GM19324 (cell line): ENCODE measurements around the gene RPL35A.
"Not testable (repeated sequence)": the region's sequence is repeated elsewhere in the genome, so short reads cannot be mapped to it uniquely, and the experiment has no call there.

ENCODE experiments used
- ATAC-seq: cut with Tn5 transposase; IDR thresholded peaks from one replicate; pipeline ENCODE4 v1.9.1; 2021; ENCODE audit warnings: mild to moderate bottlenecking, moderate library complexity; ENCODE audit not compliant: unreplicated experiment, low FRiP score

RPL35A gene

DNA sequence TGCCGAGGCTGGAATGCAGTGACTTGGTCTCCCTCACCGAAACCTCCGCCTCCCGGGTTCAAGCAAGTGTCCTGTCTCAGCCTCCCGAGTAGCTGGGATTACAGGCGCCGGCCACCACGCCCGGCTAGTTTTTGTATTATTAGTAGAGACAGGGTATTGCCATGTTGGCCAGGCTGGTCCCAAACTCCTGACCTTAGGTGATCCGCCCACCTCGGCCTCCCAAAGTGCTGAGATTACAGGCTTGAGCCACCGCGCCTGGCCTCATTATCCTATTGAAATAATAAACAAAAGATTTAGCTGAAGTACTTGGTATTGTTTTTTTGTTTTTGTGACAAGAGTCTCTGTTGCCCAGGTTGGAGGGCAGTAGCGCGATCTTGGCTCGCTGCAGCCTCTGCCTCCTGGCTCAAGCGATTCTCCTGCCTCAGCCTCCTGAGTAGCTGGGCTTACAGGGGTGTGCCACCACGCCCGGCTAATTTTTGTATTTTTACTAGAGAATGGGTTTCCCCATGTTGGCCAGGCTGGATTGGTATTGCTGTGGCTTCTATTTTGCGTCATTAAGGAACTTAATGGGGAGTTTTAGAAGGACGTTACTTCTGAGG lies 1.5 kb downstream of the RPL35A start:
- ATAC-seq: no peak

DNA sequence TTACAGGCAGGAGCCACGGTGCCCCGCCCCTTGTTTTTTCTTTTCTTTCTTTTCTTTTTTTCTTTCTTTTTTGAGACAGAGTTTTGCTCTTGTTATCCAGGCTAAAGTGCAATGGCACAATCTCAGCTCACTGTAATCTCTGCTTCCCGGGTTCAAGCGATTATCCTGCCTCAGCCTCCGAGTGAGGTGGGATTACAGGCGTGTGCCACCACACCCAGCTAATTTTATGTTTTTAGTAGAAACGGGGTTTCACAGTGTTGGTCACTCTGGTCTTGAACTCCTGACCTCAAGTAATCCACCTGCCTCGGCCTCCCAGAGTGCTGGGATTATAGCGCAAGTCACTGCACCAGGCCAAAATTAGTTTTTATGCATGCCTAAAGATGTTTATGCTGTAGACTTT lies 2.5 kb downstream of the RPL35A start:
- ATAC-seq: no peak

DNA sequence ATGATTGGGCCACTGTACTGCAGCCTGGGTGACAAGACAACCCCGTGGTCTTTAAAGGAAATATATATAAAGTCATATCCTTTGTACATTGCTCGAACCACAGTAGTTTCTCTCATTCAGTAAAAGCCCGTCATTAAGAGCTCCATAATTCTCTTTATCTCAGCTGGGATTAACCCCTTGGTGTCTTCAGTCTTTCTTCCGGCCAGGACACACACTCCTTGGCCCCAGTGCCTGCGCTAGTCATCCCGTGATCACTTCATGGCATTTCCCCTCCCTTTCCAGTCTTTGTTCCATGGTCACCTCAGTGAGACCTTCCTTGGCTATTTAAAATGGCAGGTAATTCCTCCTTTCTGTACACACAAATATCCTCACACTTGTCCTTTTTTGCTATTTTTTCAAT lies 3.3 kb downstream of the RPL35A start:
- no peak for ATAC-seq

DNA sequence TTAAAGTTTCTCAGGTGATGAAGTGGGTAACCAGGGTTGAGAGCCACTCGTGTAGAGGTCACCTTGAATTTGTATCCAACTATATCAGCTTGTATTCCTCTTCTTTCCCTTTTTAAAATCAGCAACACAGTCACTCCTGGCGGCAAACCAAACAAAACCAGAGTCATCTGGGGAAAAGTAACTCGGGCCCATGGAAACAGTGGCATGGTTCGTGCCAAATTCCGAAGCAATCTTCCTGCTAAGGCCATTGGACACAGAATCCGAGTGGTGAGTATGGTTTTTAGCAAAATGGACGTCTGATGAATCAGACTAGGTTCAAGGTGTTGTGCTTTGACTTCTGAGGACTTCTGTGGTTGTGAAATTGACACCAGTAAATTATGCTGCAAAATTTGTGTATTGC lies 3.9 kb downstream of the RPL35A start:
- ATAC-seq: no peak

DNA sequence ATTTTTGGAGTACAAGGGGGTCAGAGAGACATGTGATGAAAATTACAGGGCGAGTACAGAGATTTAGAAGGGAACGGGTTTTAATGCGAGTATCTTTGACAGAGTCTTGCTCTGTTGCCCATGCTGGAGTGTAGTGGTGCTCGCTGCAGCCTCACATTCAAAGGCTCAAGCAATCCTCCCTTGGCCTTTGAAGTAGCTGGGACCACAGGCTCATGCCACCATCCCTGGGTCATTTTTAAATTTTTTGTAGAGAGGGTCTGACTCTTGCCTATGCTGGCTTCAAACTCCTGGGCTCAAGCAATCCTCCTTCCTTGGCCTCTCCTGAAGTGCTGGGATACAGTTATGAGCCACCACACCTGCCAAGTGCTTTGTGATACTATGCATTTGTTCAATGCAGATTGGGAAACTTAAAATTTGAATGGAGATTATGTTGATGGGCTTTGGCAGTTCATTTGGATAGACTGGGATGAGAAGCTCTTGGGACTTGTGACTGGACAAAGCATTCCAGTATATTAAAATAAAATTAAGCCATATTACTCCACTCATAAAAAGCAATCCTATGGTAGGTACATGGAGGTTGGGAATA lies 6.0 kb downstream of the RPL35A start:
- no peak for ATAC-seq

DNA sequence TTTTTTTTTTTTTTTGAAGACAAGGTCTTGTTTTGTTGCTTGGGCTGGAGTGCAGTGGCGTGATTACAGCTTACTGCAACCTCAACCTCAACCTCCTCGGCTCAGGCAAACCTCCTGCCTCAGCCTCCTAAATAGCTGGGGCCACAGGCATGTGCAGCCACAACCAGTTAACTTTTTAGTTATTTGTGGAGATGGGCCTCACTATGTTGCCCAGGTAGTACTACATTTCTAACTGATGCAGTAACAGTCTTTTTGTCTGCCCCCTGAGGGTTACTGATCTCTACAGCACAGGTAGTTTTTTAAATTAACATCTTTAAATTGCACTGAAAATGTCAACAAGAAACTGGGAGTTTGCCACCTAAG lies 6.6 kb downstream of the RPL35A start:
- no peak for ATAC-seq

DNA sequence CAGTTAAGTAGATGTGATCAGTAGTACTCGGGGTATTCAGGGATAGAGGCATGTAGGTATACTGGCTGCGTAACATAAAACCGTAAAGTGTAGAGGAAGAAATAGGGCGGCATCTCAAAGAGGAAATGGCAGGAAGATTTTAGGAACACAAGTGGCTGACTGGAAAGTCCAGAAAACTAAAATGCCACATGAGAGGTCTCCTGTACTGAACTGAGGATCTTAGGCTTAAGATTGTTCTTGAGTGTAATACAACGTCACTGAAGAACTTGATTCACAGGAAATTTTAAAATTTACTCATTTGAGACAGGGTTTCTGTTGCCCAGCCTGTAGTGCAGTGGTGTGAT lies 7.8 kb downstream of the RPL35A start:
- no peak for ATAC-seq

DNA sequence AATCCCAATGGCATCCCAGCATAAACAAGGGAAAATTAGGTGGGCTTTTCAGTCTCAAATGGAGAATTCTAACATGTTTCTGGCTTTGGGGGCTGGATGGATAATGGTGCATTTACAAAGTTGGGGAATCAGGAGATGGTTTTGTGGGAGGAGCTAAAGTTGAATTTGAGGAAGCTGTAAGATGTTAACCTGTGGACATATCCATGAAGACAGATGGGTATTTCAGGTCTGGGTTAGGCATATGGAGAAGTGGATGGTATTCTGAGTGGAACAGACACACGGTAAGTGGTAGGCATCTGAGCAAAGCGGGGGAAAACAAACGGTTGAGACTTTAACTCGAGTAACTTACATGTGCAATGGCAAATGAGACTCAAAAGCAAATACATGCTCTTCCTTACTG lies 8.4 kb downstream of the RPL35A start:
- no peak for ATAC-seq

DNA sequence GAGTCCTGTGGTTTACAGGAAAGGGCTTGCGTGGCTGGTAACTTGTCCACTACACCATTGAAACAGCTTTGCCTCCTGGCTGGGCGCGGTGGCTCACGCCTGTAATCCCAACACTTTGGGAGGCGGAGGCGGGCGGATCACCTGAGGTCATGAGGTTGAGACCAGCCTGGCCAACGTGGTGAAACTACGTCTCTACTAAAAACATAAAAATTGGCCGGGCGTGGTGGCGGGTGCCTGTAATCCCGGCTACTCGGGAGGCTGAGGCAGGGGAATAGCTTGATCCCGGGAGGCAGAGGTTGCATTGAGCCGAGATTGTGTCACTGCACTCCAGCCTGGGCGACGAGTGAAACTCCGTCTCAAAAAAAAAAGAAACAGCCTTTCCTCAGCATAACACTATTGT lies 8.9 kb downstream of the RPL35A start:
- not testable (repeated sequence) for ATAC-seq

DNA sequence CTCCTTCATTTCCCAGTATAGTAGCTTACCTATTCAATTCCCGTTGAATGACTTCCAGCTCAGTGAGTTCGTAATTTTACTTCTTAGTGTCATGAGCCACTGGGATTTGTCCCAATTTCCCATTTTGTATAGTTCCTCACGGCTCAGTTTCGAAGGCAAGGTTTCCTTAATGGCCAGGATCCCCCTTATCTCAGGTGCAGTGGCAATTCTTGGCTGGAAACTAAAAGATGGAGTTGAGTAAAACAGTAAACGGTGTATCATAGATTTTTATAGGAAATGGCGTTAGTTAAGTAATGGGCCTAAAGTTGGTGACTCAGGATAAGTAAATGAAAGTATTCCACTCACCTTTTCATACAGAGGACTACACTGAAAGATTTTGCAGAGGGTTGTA lies 9.5 kb downstream of the RPL35A start:
- no peak for ATAC-seq

DNA sequence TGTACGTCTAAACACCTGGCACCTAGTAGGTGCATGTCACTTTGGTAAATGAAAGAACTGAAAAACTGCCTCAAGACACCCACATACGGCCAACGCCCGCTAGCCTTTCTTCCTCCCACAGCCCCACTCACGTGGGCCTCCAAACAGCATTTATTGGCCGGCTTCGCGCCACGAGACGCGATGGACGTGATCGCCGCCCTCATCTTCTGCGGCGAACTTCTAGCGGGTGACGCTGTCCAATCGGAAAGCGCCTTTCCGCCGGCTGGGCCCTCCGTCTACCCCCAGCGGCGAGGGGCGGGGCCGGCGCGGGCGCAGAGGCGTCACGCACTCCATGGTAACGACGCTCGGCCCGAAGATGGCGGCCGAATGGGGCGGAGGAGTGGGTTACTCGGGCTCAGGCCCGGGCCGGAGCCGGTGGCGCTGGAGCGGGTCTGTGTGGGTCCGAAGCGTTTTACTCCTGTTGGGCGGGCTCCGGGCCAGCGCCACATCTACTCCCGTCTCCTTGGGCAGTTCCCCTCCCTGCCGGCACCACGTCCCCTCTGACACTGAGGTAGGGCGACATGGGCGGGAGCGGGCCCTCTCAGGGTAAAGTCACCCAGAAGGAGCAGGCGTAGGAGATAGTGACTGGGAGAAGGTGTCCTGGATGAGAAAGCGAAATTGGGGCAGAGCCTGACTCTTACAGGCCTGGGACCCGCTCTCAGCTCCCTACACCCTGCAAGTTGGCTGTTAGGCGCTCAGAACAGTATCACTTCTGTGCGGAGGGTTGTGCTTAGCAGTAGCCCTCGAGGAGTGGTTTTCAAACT lies 10.1 kb downstream of the RPL35A start, which contains the start of gene LMLN:
Gene LMLN (plus strand): TSS at position 327 of the 803 bp plus-strand sequence. CDS start 29 bp downstream, at position 356.
- ATAC-seq: peak; percentile 99

DNA sequence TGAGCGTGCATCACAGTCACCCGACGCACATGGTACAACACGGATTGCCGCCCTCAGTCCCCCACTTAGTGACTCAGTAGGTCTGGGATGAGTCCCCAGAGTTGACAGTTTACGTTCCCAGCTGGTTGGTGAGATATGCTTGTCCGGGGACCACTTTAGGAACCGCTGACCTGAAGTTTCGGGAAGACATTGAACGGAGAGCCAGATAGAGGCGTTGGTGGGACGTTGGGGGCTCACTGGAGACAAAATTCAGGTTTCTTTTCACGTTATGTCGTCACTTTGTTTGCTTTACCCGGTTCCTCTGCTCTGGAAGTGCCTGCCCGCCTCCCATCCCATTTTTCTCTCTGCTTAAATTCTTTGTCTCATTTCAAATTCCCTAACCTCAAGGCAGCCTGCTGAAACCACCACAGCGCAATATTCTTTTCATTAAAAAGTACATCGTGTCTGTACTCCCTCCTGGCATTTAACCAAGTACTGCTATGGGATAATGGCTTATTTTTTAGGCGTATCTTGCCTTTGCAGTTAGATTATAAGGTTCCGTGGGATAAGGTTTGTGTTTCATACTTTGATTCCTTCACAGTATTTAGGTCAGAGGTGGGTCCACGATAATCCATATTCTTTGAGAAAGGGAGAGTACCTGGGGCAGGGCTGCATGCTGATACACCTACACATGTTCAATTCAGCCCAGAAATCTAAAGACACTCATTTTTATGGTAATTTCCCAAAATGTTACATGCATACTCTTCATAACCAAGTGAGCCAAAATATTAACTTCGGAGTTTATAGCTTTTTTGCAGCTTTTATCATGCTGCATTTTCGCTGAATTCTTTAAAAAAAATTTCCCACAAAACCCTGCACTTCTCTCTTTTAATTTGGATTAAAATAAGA lies 10.9 kb downstream of the RPL35A start:
- ATAC-seq: no peak

DNA sequence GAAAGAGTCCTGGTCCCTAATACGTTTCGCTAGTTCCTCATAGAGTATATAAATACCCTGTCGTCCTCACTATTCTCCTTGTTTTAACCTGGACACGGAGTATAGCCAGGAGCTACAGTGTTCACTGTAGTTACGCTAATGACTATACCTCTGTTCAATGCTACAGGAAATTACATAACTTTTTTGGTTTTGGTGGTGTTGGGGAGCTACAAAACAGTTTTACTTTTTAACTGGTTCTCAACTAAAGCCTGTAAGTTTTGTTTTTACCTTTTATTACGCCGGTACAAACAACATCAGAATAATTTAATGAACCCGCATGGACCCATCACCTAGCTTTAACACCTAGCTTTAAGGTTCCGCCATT lies 11.6 kb downstream of the RPL35A start:
- ATAC-seq: no peak

DNA sequence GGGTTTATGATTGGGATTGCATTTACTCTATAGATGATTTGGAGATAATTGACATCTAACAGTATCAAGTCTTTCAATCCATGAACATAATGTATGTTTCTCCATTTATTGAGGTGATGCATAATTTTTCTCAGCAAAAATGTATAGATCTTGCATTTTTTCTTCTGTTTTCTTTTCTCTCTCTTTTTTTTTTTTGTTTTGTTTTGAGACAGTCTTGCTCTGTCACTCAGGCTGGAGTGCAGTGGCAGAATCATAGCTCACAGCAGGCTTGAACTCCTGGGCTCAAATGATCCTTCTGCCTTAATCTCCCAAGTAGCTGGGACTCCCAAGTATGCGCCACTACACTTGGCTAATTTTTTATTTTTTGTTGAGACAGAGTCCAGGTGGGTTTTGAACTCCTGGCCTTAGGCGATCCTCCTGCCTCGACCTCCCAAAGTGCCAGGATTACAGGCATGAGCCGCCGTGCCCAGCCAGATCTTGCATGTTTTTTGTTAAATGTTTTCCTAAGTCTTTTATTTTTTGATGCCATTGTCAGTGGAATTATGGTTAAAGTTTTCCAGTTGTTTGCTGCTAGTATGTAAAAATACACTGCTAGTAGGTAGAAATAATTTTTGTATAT lies 13.1 kb downstream of the RPL35A start:
- ATAC-seq: no peak

DNA sequence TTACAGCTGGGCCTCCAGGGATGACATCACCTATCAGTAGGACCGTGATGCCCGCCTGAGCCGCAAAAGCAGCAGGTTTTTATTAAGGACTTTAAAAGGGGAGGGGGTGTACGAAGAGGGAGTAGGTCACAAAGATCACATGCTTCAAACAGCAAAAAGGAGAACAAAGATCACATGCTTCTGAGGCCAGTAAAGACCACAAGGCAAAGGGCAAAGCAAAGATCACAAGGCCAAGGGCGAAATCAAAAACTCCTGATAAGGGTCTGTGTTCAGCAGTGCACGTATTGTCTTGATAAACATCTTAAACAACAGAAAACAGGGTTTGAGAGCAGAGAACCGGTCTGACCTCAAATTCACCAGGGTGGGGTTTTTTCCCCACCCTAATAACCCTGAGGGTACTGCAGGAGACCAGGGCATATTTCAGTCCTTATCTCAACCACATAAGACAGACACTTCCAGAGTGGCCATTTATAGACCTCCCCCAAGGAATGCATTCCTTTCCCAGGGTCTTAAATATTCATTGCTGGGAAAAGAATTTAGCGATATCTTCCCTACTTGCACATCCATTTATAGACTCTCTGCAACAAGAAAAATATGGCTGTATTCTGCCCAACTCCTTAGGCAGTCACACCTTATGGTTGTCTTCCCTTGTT lies 17.5 kb downstream of the RPL35A start:
- not testable (repeated sequence) for ATAC-seq

DNA sequence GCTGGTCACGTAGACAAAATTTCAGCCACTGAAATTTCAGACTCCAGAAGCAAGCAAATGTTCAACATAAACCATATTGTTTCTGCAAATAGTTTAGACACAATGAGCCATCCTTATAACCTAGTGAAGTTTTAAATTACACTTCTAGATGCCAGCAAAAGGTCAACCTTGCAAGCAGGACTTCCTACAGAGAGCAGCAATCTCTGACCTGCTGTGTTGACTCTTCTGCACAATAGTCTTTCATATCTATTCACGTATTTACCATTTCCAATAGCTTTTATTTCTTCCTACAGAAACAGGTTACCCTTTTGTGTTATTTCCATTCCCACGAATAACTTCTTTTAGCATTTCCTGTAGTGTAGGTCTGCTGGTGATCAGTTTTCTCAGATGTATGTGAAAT lies 20.6 kb downstream of the RPL35A start:
- no peak for ATAC-seq

DNA sequence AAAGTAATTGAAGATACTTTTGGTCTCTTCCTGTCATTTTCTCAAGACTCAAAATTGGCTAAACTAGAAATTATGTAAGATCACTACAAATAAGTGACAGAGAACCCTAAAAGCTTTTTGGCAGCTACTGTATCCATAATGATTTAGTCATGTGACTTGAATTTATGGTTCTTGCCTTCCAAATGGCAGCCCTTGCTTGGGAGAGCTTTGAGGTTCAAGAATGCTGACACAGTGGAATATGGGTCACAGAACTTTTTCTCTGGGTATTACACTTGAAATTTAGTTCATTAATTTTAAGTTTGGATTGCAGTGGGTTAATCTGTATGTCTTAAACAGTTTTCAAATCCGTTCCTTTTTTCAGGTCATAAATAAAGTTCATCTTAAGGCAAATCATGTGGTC lies 24.0 kb downstream of the RPL35A start:
- no peak for ATAC-seq

DNA sequence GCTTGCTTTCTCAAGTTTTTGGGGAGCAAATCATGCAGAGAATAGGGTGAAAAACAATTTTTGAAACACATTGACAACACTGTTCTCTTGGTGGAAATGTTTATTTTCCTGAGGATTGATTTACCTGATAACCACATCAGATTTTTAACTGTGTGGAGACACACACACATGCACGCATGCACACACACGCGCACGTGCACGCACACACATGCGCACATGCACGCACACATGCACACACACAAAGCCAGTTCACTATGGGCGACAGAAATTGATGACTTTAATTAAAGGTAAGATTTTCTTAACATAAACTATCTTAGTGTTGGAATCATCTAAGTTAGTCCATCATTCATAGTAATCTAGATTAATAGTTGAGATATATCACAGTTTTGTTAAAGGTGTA lies 25.3 kb downstream of the RPL35A start:
- ATAC-seq: no peak

DNA sequence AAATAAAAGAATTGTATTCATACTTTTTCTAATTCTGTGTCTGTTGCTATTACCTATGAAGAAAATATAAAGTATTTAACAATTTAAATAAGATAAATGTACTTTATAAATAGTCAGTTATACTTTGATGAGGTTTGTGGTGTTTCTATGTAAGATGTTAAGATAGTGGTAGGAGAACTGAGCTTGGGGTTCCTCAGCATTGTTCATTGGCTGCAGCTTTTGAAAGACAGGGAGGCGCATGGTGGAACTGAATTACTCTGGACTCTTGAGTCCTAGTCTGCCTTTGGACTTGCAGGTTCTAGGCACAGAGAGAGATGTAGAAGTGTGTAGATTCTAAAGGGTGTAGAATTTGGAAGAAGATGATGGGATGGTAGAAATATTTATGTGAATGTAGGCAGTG lies 33.1 kb downstream of the RPL35A start:
- no peak for ATAC-seq

DNA sequence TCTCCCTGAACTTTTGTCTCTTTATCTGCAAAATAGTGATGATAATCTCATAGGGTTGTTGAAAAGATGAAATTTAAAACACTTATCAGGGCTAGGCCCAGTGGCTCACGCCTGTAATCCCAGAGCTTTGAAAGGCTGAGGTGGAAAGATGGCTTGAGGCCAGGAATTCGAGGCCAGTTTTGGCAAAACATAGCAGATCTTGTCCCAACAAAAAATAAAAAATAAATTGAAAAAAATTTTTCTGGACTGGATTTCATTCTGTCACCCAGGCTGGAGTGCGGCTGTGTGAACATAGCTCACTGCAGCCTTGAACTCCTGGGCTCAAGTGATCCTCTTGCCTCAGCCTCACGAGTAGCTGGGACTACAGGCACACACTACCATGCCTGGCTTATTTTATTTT lies 39.7 kb downstream of the RPL35A start:
- no peak for ATAC-seq
